ENCODE results near the gene OMP.

Gene OMP

DNA sequence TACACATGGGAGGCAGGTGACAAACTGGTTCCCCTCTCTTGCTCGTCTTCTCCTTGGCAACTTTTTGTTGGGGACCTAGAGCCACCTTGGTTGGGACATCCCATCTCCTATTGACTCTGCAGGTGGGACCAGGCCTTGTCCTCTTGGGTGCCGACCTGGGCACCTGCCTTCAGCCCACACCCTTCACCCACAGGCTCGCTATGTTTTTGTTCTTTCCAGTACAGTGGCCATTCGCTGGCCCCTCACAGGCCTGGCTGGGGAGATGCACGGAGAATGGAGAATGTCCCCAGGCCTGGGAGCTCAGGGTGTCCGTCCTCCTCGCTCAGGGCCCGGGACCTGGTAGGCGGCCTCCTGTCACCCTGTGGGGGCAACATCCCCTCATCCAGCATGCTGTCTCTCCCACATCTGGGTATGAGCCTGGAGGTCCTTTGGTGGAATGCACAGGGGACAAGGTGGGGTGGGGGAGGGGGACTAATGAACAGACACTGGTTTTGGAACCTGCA, 14.9 kb upstream of the OMP start:
- no peak for TF ChIP-seq FOXA1 (IDR thresholded peaks at IDR 0.05)
- TF ChIP-seq BHLHE40 (IDR thresholded peaks at IDR 0.05; ENCODE audit: borderline replicate concordance): no peak
- TF ChIP-seq SP1 (IDR thresholded peaks at IDR 0.05): no peak
- no peak for TF ChIP-seq TARDBP (IDR thresholded peaks at IDR 0.05)
- TF ChIP-seq FOXK2 (IDR thresholded peaks at IDR 0.05): no peak
- TF ChIP-seq CTBP1 (IDR thresholded peaks at IDR 0.05; ENCODE audit: borderline replicate concordance): no peak
- no peak for TF ChIP-seq SUZ12 (IDR thresholded peaks at IDR 0.05)
- no peak for TF ChIP-seq HDGF (IDR thresholded peaks at IDR 0.05; ENCODE audit: borderline replicate concordance)
- no peak for TF ChIP-seq L3MBTL2 (conservative IDR thresholded peaks at IDR 0.05)
- TF ChIP-seq ELF4 (IDR thresholded peaks at IDR 0.05): no peak
- no peak for TF ChIP-seq FOXM1 (IDR thresholded peaks at IDR 0.05; ENCODE audit: borderline replicate concordance)
- TF ChIP-seq ARNT (IDR thresholded peaks at IDR 0.05): no peak
- no peak for TF ChIP-seq ZNF384 (IDR thresholded peaks at IDR 0.05)
- TF ChIP-seq, protein P1, sequence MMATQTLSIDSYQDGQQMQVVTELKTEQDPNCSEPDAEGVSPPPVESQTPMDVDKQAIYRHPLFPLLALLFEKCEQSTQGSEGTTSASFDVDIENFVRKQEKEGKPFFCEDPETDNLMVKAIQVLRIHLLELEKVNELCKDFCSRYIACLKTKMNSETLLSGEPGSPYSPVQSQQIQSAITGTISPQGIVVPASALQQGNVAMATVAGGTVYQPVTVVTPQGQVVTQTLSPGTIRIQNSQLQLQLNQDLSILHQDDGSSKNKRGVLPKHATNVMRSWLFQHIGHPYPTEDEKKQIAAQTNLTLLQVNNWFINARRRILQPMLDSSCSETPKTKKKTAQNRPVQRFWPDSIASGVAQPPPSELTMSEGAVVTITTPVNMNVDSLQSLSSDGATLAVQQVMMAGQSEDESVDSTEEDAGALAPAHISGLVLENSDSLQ (IDR thresholded peaks at IDR 0.05): no peak
- TF ChIP-seq NFRKB (IDR thresholded peaks at IDR 0.05): no peak
- TF ChIP-seq LEF1 (IDR thresholded peaks at IDR 0.05; ENCODE audit: borderline replicate concordance): no peak
- ChIA-PET POLR2A (no interaction called here), CTCF (no interaction called here)
- DNase-seq (ENCODE audit: extremely low spot score): no peak

DNA sequence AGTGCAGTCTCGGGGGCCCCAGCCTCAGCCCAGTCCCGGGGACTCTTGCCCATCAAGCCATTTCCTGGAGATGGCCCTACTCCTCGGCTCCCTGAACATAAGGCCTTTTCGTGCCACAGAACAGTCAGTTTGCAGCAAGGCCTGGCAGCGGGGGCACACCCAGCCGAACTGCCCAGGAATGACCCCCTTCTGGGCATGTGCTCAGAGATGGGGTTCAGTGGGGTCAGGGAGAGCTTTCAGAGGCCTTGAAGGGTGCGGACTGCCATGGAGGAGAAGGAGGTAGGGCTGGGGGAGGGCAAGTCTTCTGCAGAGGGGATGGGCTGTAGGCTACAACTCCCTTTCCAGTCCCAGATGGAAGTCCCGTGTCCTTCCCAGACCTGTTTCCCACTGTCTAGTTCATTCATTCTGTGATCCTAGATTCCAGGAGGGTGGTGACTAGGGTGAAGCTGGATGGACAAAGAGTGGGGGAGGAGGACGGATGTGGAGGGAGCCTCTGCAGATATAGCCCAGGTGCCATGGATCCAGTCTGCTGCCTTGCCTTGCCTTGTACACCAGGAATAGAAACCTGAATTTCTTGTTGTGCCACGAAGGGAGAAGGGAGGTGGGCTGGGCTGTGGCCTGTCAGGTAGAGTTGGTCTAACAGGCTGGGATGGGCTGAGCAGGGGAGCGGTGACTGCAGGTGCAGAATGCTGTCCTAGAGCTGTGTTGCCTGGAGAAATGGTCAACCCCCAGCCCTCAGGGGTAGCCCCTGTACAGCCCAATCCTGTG, 14.2 kb upstream of the OMP start:
- POLR2A ChIA-PET: no interaction called here
- no peak for DNase-seq (ENCODE audit: extremely low spot score)
- no peak for TF ChIP-seq TARDBP (IDR thresholded peaks at IDR 0.05)
- TF ChIP-seq FOXM1 (IDR thresholded peaks at IDR 0.05; ENCODE audit: borderline replicate concordance): no peak
- TF ChIP-seq SP1 (IDR thresholded peaks at IDR 0.05): no peak
- no peak for TF ChIP-seq ELF4 (IDR thresholded peaks at IDR 0.05)
- TF ChIP-seq L3MBTL2 (conservative IDR thresholded peaks at IDR 0.05): no peak
- TF ChIP-seq BHLHE40 (IDR thresholded peaks at IDR 0.05; ENCODE audit: borderline replicate concordance): no peak
- TF ChIP-seq ARNT (IDR thresholded peaks at IDR 0.05): no peak
- no peak for TF ChIP-seq FOXK2 (IDR thresholded peaks at IDR 0.05)
- no peak for TF ChIP-seq NFRKB (IDR thresholded peaks at IDR 0.05)
- no peak for TF ChIP-seq ZNF384 (IDR thresholded peaks at IDR 0.05)
- TF ChIP-seq HDGF (IDR thresholded peaks at IDR 0.05; ENCODE audit: borderline replicate concordance): no peak
- no peak for TF ChIP-seq SUZ12 (IDR thresholded peaks at IDR 0.05)
- TF ChIP-seq, protein P1 (IDR thresholded peaks at IDR 0.05): no peak
- TF ChIP-seq FOXA1 (IDR thresholded peaks at IDR 0.05): no peak
- CTCF ChIA-PET: interaction anchor here (0.6 to 1.4 kb wide), 3 partner anchors 53 to 233 kb away, joined by 3 read pairs; no protein-coding TSS in a partner anchor

- ChIA-PET CTCF (interaction anchor here (0.6 to 1.4 kb wide), 5 partner anchors 10 to 234 kb away, joined by 3 read pairs; no protein-coding TSS in a partner anchor), POLR2A (no interaction called here)
- TF ChIP-seq SP1 (IDR thresholded peaks at IDR 0.05): no peak
- TF ChIP-seq L3MBTL2 (conservative IDR thresholded peaks at IDR 0.05): no peak
- no peak for TF ChIP-seq HDGF (IDR thresholded peaks at IDR 0.05; ENCODE audit: borderline replicate concordance)
- no peak for TF ChIP-seq ARNT (IDR thresholded peaks at IDR 0.05)
- TF ChIP-seq LEF1 (IDR thresholded peaks at IDR 0.05; ENCODE audit: borderline replicate concordance): no peak
- TF ChIP-seq BHLHE40 (IDR thresholded peaks at IDR 0.05; ENCODE audit: borderline replicate concordance): no peak
- TF ChIP-seq ZNF384 (IDR thresholded peaks at IDR 0.05): no peak
- no peak for TF ChIP-seq CTBP1 (IDR thresholded peaks at IDR 0.05; ENCODE audit: borderline replicate concordance)
- no peak for TF ChIP-seq NFRKB (IDR thresholded peaks at IDR 0.05)
- no peak for TF ChIP-seq FOXA1 (IDR thresholded peaks at IDR 0.05)
- TF ChIP-seq, protein P1 (IDR thresholded peaks at IDR 0.05): no peak
- TF ChIP-seq SUZ12 (IDR thresholded peaks at IDR 0.05): no peak
- TF ChIP-seq FOXM1 (IDR thresholded peaks at IDR 0.05; ENCODE audit: borderline replicate concordance): no peak
- TF ChIP-seq FOXK2 (IDR thresholded peaks at IDR 0.05): no peak
- TF ChIP-seq TARDBP (IDR thresholded peaks at IDR 0.05): no peak
- no peak for TF ChIP-seq ELF4 (IDR thresholded peaks at IDR 0.05)
- no peak for DNase-seq (ENCODE audit: extremely low spot score)
These were observed 13.6 kb upstream of the OMP start for GRCh38 chr11:77089004-77089545.

GRCh38 chr11:77090046-77090372, 12.6 kb upstream of the OMP start:
- TF ChIP-seq NFRKB (IDR thresholded peaks at IDR 0.05) (no peak), ELF4 (IDR thresholded peaks at IDR 0.05) (no peak), ZNF384 (IDR thresholded peaks at IDR 0.05) (no peak), SUZ12 (IDR thresholded peaks at IDR 0.05) (no peak), L3MBTL2 (conservative IDR thresholded peaks at IDR 0.05) (no peak), LEF1 (IDR thresholded peaks at IDR 0.05; ENCODE audit: borderline replicate concordance) (no peak), TARDBP (IDR thresholded peaks at IDR 0.05) (no peak), HDGF (IDR thresholded peaks at IDR 0.05; ENCODE audit: borderline replicate concordance) (no peak), FOXM1 (IDR thresholded peaks at IDR 0.05; ENCODE audit: borderline replicate concordance) (no peak), FOXK2 (IDR thresholded peaks at IDR 0.05) (no peak), FOXA1 (IDR thresholded peaks at IDR 0.05) (no peak), ARNT (IDR thresholded peaks at IDR 0.05) (no peak), BHLHE40 (IDR thresholded peaks at IDR 0.05; ENCODE audit: borderline replicate concordance) (no peak), CTBP1 (IDR thresholded peaks at IDR 0.05; ENCODE audit: borderline replicate concordance) (no peak), SP1 (IDR thresholded peaks at IDR 0.05) (no peak)
- TF ChIP-seq, protein P1 (IDR thresholded peaks at IDR 0.05): no peak
- CTCF ChIA-PET: interaction anchor here (0.6 to 1.5 kb wide), 4 partner anchors 11 to 171 kb away, joined by 3 to 4 read pairs (median 3); no protein-coding TSS in a partner anchor
- POLR2A ChIA-PET: interaction anchor here (1.0 kb wide), 1 partner anchor 23 kb away, joined by 3 read pairs; the partner anchor contains the start of gene CAPN5
- DNase-seq (ENCODE audit: extremely low spot score): no peak

Data from HEK293T (cell line).